Measurements from ENCODE around the gene PLXDC1. TPM values are rescaled to one million over a fixed set of nuclear protein-coding genes. Genes with fewer than 3 reads are reported as not detected.

Gene PLXDC1
- total RNA-seq, 1 donor from 2014 or later = 19.5 TPM

GRCh38 chr17:39139161-39139511 is 12.3 kb downstream of the PLXDC1 start:
- TF ChIP-seq, protein P1, sequence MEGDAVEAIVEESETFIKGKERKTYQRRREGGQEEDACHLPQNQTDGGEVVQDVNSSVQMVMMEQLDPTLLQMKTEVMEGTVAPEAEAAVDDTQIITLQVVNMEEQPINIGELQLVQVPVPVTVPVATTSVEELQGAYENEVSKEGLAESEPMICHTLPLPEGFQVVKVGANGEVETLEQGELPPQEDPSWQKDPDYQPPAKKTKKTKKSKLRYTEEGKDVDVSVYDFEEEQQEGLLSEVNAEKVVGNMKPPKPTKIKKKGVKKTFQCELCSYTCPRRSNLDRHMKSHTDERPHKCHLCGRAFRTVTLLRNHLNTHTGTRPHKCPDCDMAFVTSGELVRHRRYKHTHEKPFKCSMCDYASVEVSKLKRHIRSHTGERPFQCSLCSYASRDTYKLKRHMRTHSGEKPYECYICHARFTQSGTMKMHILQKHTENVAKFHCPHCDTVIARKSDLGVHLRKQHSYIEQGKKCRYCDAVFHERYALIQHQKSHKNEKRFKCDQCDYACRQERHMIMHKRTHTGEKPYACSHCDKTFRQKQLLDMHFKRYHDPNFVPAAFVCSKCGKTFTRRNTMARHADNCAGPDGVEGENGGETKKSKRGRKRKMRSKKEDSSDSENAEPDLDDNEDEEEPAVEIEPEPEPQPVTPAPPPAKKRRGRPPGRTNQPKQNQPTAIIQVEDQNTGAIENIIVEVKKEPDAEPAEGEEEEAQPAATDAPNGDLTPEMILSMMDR (IDR thresholded peaks at IDR 0.05) = no peak
- Histone ChIP-seq H3K4me1 (no peaks in the 10 kb centered on the region), H3K36me3 (no peaks in the 10 kb centered on the region), H3K4me3 (no peak overlapping the region), H3K27me3 (ENCODE audit: low read depth) (no peaks in the 10 kb centered on the region), H3K9me3 (no peaks in the 10 kb centered on the region), H3K27ac (no peak overlapping the region)
- ATAC-seq = no peak
- DNase-seq = no peak
- intact Hi-C loops (cut with DNase I) = no loop called here

DNA sequence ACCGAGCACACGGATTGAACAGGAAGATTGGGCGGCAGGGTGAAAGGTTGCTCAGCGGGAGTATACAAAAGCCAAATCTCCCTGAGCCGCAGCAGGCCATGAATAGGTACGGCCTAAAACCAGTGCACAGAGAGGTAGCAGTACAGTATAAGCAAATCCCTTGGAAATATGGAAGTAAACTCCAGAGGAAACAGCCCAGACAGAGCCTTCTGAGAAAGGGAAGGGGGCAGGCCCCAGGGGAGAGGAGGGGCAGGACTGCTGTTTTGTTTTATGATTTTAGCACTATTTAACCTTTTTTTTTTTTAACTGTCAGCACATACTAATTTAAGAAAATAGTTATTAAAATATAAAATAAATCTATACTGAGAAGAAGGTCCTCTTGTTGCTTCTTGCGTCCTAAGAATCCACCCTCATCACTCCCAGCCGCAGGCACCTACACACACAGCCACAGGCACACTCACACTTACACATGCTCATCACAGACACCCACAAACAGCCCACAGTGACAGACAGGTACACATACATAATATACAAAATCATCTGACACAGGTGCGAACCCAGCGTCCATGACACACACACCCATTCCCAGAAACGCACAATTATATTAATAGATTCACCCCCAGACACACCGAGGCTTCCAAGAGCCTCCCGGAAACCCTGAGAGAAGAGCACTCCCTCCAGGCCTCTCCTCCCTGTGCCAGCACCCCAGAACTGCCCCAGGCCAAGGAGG is 12.8 kb downstream of the PLXDC1 start:
- TF ChIP-seq, protein P1 (IDR thresholded peaks at IDR 0.05) = no peak
- H3K4me3 ChIP-seq = no peak overlapping the region
- DNase-seq = no peak
- H3K9me3 ChIP-seq = no peaks in the 10 kb centered on the region
- H3K36me3 ChIP-seq = no peaks in the 10 kb centered on the region
- H3K27ac ChIP-seq = no peak overlapping the region
- intact Hi-C loops (cut with DNase I) = no loop called here
- H3K4me1 ChIP-seq = no peaks in the 10 kb centered on the region
- no peak for ATAC-seq
- H3K27me3 ChIP-seq (ENCODE audit: low read depth) = no peaks in the 10 kb centered on the region

- DNase-seq (no peak), ATAC-seq (no peak)
- Histone ChIP-seq H3K4me3 (no peak overlapping the region), H3K27ac (no peak overlapping the region), H3K36me3 (no peaks in the 10 kb centered on the region), H3K4me1 (no peaks in the 10 kb centered on the region), H3K27me3 (ENCODE audit: low read depth) (no peaks in the 10 kb centered on the region), H3K9me3 (no peaks in the 10 kb centered on the region)
- intact Hi-C loops (cut with DNase I) = no loop called here
- TF ChIP-seq, protein P1 (IDR thresholded peaks at IDR 0.05) = no peak
These were observed 16.6 kb downstream of the PLXDC1 start for GRCh38 chr17:39134878-39135277.

DNA sequence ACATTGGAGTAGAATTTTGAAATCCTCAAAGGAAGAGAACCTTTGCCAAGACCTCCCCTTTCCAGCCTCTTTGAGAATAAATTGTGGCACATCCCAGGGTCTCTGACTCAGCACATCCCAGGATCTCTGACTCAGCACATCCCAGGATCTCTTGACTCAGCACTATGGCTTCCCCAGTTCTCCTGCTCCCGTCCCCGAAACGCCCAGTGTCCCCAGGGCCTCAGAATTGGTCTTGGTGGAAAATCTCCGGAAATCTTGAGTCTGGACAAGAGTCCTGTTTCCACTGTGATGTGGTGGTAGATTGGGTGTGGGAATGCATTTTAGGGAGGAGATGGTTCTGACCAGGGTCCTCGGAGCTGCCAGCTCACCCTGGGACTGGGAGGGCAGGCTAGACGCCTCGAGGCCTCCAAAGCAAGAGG is 19.2 kb downstream of the PLXDC1 start:
- Histone ChIP-seq H3K9me3 (no peaks in the 10 kb centered on the region), H3K4me3 (no peak overlapping the region), H3K4me1 (no peaks in the 10 kb centered on the region), H3K27me3 (ENCODE audit: low read depth) (no peaks in the 10 kb centered on the region), H3K36me3 (no peaks in the 10 kb centered on the region), H3K27ac (no peak overlapping the region)
- ATAC-seq = no peak
- intact Hi-C loops (cut with DNase I) = no loop called here
- TF ChIP-seq, protein P1 (IDR thresholded peaks at IDR 0.05) = no peak
- DNase-seq = no peak

GRCh38 chr17:39131616-39132015 is 19.8 kb downstream of the PLXDC1 start:
- intact Hi-C loops (cut with DNase I) = no loop called here
- H3K36me3 ChIP-seq = no peaks in the 10 kb centered on the region
- TF ChIP-seq, protein P1 (IDR thresholded peaks at IDR 0.05) = no peak
- H3K27ac ChIP-seq = no peak overlapping the region
- H3K27me3 ChIP-seq (ENCODE audit: low read depth) = no peaks in the 10 kb centered on the region
- DNase-seq (no peak), ATAC-seq (peak in 1 of 2 donors; percentile 35)
- H3K9me3 ChIP-seq = no peaks in the 10 kb centered on the region
- H3K4me3 ChIP-seq = no peak overlapping the region
- H3K4me1 ChIP-seq = no peaks in the 10 kb centered on the region

All from lower lobe of right lung (tissue), 2 donors.